H1 (cell line): ENCODE results near the gene DYNLRB1.

Experiments used
- ATF2 ChIP-seq: IDR thresholded peaks from 2 replicates; pipeline ENCODE4 v1.6.1; 2012; ENCODE audit warnings: low read length, inconsistent platforms
- BRCA1 ChIP-seq: IDR thresholded peaks from 2 replicates; pipeline ENCODE4 v1.6.1; 2012; ENCODE audit warnings: low read depth, low read length, improper control_type of control experiment
- CHD1 ChIP-seq: IDR thresholded peaks from 2 replicates; pipeline ENCODE4 v1.6.1; 2012; ENCODE audit warnings: low read depth, low read length, improper control_type of control experiment
- CHD2 ChIP-seq: IDR thresholded peaks from 2 replicates; pipeline ENCODE4 v1.6.1; 2012; ENCODE audit warnings: low read length, improper control_type of control experiment
- CTCF ChIP-seq, 3 experiments: IDR thresholded peaks; 1 replicate in 2 of 3; 2 replicates in 1 of 3; pipeline versions ENCODE4 v1.5.1 to v1.6.1; 2011; ENCODE audit warnings: low read length in 3 of 3, mild to moderate bottlenecking in 3 of 3, inconsistent platforms in 2 of 3, low read depth in 1 of 3, moderate library complexity in 1 of 3; ENCODE audit not compliant: insufficient read depth in 1 of 3; ENCODE audit errors: control extremely low read depth in 1 of 3
- MAX ChIP-seq: IDR thresholded peaks from 2 replicates; pipeline ENCODE4 v1.6.1; 2012; ENCODE audit warnings: inconsistent platforms
- POLR2A ChIP-seq, 2 experiments: IDR thresholded peaks; 1 replicate in 1 of 2; 2 replicates in 1 of 2; pipeline ENCODE4 v1.6.1; 2011; ENCODE audit warnings: low read depth in 2 of 2, low read length in 2 of 2, mild to moderate bottlenecking in 2 of 2; ENCODE audit errors: control extremely low read depth in 1 of 2
- RFX5 ChIP-seq: IDR thresholded peaks from 2 replicates; pipeline ENCODE4 v1.6.1; 2011; ENCODE audit warnings: low read depth, low read length, improper control_type of control experiment, borderline replicate concordance
- SP4 ChIP-seq: IDR thresholded peaks from 2 replicates; pipeline ENCODE4 v1.6.1; 2012; ENCODE audit warnings: low read length, inconsistent platforms
- TBP ChIP-seq: IDR thresholded peaks from 2 replicates; pipeline ENCODE4 v1.6.1; 2011; ENCODE audit warnings: low read depth, low read length, improper control_type of control experiment

DNA sequence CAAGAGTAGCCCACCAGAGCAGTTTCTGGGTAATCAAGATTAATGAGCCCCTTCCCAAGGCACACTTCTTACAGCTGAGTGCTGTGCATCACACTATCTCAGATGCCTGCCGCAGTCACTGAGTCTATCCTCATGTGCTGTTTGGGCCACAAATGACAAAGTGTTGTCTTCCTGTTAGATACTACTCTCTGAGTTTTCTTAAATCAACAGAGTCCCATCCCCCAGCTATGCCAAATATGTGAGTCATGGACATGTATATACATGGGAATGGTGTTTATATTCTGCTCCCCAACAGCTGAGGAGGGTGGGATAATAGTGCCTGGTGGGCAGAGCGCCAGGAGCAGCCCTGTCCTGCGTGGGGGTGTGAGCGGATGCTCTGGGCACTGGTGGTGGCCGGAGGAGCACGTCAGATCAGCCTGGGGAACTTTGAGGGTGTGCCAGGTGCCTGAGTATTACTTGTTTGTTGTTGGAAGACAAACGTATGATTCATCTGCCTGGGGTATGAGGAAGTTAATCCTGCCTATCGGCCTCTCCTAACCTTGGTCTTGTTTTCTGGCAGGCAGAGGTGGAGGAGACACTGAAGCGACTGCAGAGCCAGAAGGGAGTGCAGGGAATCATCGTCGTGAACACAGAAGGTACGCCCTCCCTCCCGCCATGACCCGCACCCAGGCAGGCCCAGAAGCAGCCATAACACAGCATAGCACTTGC is 9.6 kb downstream of the DYNLRB1 start:
- TF ChIP-seq POLR2A (IDR thresholded peaks at IDR 0.05; ENCODE audit: control extremely low read depth in 1 of 2, low read depth in 2 of 2, low read length in 2 of 2): no peak
- TF ChIP-seq RFX5: no peak
- TF ChIP-seq CTCF (IDR thresholded peaks at IDR 0.05; ENCODE audit: control extremely low read depth in 1 of 3, insufficient read depth in 1 of 3, low read depth in 1 of 3, low read length in 3 of 3): no peak
- no peak for TF ChIP-seq ATF2
- TF ChIP-seq BRCA1: no peak
- no peak for TF ChIP-seq CHD1
- no peak for TF ChIP-seq MAX
- no peak for TF ChIP-seq SP4
- TF ChIP-seq CHD2: no peak
- TF ChIP-seq TBP: no peak
